Measurements from ENCODE around the gene VPS16.
A peak's percentile ranks its signal among the peaks of the same experiment; 100 is the strongest.
"Not testable (repeated sequence)": the region's sequence is repeated elsewhere in the genome, so short reads cannot be mapped to it uniquely, and the experiment has no call there.

Gene VPS16

GRCh38 chr20:2872459-2873009 is 32.0 kb downstream of the VPS16 start:
- no peak for DNase-seq

DNA sequence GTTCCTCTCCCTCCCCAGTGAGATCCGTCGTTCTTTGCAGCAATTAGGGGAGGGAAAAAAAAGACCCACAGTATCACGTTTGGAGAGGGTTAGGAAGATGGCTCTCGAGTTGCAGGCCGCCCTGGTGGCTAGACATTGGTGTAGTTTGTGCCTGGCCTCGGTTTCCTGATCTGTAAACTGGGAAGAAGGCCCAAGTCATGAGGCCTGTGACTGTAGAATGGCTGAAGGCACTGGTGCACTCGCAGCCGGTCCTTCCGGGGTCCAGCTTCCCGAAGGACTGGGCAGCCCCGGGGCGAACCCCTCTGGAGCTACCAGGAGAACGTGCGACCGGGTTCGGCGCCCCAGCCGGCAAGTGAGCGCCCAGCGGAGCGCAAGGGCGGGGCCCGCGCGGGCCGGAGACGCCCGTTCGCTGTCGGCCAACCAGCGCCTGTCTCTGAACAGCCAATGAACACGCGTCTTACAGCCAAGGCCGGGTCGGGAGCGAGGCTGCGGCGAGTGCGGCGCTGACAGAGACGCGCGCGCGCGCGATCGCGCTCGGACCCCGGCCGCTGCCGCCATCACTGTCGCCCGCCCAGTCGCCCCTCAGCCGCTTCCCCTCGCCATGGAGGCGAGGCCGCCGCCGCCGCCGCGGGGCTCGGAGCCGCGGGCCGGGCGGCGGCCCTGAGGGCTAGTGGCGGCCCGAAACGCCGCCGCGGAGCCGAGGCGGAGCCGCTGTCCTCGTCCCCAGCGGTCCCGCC is 32.6 kb downstream of the VPS16 start, which contains the start of gene PTPRA:
PTPRA (plus strand) TSS at position 472 of the 737 bp plus-strand sequence. CDS start 90,797 bp downstream, outside the sequence.
- peak; percentile 66 for DNase-seq

DNA sequence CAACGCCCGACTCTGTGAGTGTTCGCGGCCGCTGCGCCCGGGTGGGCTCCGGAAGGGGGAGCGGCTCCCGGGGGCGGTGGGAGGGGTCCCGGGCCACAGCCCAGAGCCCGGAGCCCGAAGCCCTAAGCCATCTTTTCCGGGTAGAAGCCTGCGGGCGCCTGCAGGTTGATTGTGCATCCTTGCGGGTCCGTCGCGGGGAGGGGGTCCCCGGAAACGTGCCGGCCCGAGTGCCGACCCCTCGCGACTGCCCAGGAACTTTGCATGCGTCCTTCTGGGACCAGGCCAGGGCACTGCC is 33.1 kb downstream of the VPS16 start:
- DNase-seq = no peak

DNA sequence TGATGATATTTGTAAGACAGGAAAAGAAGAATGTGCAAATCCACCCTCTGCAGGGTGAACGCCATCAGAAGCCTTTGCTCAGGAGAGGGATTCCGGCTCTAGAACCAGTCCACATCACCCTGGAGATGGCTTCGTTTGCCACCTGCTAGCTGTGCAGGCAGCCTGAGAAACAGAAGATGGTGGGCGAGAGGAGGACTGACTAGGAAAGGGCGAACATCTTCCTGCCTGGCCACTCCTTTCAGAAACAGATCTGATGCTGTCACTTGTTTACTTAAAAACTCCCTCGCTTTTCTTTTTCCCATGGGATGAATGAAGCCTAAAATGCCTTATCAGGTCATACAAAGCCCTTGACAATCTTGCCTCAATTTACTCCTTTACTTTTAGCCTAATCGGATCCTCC is 33.9 kb downstream of the VPS16 start:
- no peak for DNase-seq

- DNase-seq = no peak
Measured at GRCh38 chr20:2875690-2876203, 35.2 kb downstream of the VPS16 start.

DNA sequence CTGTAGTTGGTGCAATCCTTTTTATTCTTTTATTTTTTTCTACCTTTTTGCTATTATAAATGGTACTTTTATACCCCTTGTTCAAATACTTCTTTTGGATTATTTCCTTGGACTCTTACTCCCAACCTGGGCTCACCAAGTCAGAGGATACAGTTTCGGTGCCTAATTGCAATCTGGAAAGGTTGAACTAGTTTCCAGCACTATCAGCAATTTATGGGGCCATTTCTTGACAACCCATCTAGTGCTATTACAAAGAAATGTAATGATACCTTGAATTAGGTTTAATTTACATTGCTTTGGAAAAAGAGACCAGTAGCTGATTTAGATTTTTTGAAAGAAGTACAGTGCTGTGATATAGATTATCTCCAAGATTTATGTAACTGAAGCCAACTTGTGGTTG is 38.0 kb downstream of the VPS16 start:
- no peak for DNase-seq

GRCh38 chr20:2879146-2879545 is 38.6 kb downstream of the VPS16 start:
- no peak for DNase-seq

GRCh38 chr20:2880650-2881049 is 40.1 kb downstream of the VPS16 start:
- no peak for DNase-seq

GRCh38 chr20:2883726-2884637 is 43.4 kb downstream of the VPS16 start:
- DNase-seq = no peak

GRCh38 chr20:2887715-2888114 is 47.2 kb downstream of the VPS16 start:
- no peak for DNase-seq

DNA sequence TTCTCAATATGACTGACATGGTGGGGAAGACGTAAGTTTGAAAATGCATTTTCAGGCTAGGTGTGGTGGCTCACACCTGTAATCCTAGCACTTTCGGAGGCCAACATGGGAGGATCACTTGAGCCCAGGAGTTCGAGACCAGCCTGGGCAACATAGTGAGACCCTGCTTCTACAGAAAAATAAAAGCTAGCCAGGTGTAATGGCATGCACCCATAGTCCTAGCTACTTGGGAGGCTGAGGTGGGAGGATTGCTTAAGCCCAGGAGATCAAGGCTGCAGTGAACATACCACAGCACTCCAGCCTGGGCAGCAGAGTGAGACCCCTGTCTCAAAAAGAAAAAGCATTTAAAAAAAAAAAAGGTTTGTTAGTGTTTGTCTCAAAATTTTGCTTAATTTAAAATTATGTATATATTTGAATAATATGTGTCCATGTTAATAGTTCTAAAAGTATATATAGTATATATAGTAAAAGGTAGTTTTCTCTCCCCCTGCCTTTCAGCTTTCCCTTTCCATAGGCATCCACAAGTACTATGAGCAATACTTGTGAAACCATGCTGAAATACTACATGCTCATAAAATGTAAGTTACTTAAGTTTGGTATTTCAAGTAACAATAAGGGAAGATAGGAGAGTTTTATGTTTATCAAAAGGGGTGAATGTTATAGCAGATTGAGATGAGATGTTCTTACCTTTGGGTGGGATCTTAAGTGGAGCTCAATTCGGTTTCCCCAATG is 47.8 kb downstream of the VPS16 start:
- no peak for DNase-seq

GRCh38 chr20:2889209-2889608 is 48.7 kb downstream of the VPS16 start:
- DNase-seq = no peak

DNA sequence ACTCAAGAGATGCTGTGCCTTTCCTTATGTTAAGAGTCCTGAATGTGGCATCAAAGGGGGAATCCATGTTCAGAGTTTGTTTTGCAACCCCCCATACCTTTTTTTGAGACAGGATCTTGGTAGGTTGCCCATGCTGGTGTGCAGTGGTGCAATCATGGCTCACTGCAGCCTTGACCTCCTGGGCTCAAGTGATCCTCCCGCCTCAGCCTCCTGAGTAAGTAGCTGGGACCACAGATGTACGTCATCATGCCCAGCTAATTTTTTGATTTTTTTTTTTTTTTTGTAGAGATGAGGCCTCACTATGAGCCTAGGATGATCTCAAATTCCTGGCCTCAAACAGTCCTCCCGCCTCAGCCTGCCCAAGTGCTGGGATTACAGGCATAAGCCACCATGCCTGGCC is 49.3 kb downstream of the VPS16 start:
- no peak for DNase-seq

DNA sequence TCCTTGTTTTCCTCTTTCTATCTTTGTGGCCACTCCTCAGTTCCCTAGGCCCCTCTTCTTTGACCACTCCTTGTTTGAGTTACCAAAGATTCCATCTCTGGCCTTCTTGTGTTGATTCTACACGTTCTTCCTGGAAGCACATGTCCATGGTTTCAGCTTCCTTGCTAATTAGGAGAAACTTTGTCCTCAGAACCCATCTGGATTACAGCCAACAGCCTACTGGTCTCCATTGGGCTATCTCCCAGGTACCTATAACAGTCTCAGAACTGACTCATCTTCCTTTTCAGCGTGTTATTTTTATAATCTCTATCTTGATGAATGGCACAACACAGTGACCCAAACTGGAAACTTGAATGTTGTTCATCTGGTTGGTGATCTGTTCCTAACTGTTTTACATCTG is 50.2 kb downstream of the VPS16 start:
- DNase-seq = no peak

DNA sequence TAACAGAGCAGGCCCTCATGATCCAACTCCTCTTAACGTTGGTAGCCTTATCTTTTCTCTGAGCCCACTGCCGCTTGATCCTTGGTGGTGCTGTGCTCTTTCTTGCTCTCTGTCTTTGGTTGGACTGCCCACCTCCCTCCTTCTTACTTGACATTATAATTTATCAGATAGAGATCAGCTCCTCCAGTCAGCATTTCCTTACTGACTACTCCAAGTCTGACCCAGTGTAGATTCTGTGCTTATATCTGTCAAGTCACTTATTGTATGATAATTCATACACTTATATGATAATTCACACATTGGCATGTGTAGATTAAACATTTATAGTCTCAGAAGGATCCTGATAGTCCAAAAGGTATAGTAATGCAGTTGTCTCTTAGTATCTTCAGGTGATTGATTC is 50.8 kb downstream of the VPS16 start:
- no peak for DNase-seq

GRCh38 chr20:2892376-2892775 is 51.8 kb downstream of the VPS16 start:
- no peak for DNase-seq

- DNase-seq = no peak
Measured at GRCh38 chr20:2894221-2894620, 53.7 kb downstream of the VPS16 start.

- not testable (repeated sequence) for DNase-seq
Measured at GRCh38 chr20:2895154-2895553, 54.6 kb downstream of the VPS16 start.

DNA sequence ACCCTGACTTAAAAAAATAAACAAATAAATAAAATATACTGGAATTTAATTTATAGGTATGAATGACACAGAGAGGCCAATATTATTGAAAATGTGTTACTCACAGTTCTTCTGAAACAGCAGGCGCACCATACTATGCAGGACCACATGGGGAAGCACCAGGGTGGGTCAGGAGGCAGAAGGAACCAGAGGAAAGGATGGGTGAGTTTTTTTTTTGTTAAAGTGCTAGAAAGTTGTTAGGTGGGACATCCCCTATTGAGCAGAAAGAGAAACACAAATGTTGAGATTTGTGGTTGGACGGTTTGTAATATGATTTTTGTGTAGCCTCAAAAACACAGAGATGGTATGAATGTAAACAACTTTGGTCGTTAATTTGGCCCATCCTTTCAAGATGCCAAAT is 58.7 kb downstream of the VPS16 start:
- no peak for DNase-seq

- no peak for DNase-seq
Measured at GRCh38 chr20:2900845-2901592, 60.5 kb downstream of the VPS16 start.

GRCh38 chr20:2902291-2902690 is 61.7 kb downstream of the VPS16 start:
- no peak for DNase-seq

DNA sequence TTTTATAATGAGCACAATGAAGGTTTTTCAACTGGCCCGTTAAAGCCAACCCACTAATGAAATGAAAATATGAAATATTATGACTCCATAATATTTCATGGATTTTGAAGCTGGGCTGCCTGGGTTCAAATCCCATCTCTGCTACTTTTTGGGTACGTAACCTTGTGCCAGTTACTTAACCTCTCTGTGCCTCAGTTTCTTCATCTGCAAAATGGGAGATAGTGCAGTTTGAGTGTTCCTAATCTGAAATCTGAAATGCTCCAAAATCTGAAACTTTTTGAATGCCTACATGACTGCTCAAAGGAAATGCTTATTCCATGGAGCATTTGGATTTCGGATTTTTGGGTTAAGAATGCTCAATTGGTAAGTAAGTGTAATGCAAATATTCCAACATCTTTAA is 62.3 kb downstream of the VPS16 start:
- no peak for DNase-seq
